Measurements from ENCODE around the gene TTC23L.

DNA sequence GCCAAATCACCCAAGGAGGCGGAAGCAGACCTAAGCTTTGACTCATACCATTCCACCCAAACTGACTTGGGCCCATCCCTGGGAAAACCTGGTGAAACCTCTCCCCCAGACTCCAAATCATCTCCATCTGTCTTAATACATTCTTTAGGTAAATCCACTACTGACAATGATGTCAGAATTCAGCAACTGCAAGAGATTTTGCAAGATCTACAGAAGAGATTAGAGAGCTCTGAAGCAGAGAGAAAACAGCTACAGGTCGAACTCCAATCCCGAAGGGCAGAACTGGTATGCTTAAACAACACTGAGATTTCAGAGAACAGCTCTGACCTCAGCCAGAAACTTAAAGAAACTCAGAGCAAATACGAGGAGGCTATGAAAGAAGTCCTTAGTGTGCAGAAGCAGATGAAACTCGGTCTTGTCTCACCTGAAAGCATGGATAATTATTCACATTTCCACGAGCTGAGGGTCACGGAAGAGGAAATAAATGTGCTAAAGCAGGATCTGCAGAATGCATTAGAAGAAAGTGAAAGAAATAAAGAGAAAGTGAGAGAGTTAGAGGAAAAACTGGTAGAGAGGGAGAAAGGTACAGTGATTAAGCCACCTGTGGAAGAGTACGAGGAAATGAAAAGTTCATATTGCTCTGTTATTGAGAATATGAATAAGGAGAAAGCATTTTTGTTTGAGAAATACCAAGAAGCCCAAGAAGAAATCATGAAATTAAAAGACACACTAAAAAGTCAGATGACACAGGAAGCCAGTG, 15.8 kb upstream of the TTC23L start:
- TF ChIP-seq, protein P1, sequence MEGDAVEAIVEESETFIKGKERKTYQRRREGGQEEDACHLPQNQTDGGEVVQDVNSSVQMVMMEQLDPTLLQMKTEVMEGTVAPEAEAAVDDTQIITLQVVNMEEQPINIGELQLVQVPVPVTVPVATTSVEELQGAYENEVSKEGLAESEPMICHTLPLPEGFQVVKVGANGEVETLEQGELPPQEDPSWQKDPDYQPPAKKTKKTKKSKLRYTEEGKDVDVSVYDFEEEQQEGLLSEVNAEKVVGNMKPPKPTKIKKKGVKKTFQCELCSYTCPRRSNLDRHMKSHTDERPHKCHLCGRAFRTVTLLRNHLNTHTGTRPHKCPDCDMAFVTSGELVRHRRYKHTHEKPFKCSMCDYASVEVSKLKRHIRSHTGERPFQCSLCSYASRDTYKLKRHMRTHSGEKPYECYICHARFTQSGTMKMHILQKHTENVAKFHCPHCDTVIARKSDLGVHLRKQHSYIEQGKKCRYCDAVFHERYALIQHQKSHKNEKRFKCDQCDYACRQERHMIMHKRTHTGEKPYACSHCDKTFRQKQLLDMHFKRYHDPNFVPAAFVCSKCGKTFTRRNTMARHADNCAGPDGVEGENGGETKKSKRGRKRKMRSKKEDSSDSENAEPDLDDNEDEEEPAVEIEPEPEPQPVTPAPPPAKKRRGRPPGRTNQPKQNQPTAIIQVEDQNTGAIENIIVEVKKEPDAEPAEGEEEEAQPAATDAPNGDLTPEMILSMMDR (conservative IDR thresholded peaks at IDR 0.05), result no peak
- no peak for TF ChIP-seq EZH2 (IDR thresholded peaks at IDR 0.05; ENCODE audit: low read depth)

Data from PC-9 (cell line).